ENCODE results near the gene RHBDD2. TPM values are rescaled to one million over a fixed set of nuclear protein-coding genes. Genes with fewer than 3 reads are reported as not detected.

Gene RHBDD2
- total and polyA plus RNA-seq, 10 of the 15 experiments (the other 5 are each of a cell fraction or from before 2014, with no cell fraction given) = 3.9 to 39.8 (median 16.9) TPM

- no peaks in the 10 kb centered on the region for H3K79me2 ChIP-seq (ENCODE audit: control insufficient read depth, insufficient read depth, low read length)
- no peak overlapping the region for H3K4me3 ChIP-seq
- no peak for DNase-seq (ENCODE audit: low read depth, low spot score)
- H3K27ac ChIP-seq (ENCODE audit: control insufficient read depth, insufficient read depth) = no peak overlapping the region
- no peaks in the 10 kb centered on the region for H4K20me1 ChIP-seq (ENCODE audit: control insufficient read depth, insufficient read depth)
- ChIA-PET POLR2A (interaction anchor here (1.5 kb wide), 1 partner anchor 48 kb away, joined by 3 read pairs; the partner anchor contains the start of gene POR), CTCF (interaction anchor here (1.1 to 10.9 kb wide), 5 partner anchors 8 to 153 kb away, joined by 7 to 247 read pairs (median 12); partner anchors contain the start of gene RHBDD2), SMC1A (ENCODE audit: uncharacterized antibody, unreplicated experiment) (interaction anchor here (1.1 to 4.9 kb wide), 4 partner anchors 15 to 156 kb away, joined by 3 to 75 read pairs (median 6); no protein-coding TSS in a partner anchor), RAD21 (ENCODE audit: unreplicated experiment) (interaction anchor here (4.9 kb wide), 1 partner anchor 154 kb away, joined by 115 read pairs; no protein-coding TSS in a partner anchor)
- in situ Hi-C loops (cut with MboI) = loop anchor here (5.0 kb wide), 1 partner anchor 155 kb away; no protein-coding TSS in a partner anchor
- FAIRE-seq = no peak
- intact Hi-C loops (cut with micrococcal nuclease; ENCODE audit: unreplicated experiment) = no loop called here
- H3K9ac ChIP-seq (ENCODE audit: control insufficient read depth, insufficient read depth, low read length) = no peak overlapping the region
- no peak for ATAC-seq
- H3K9me3 ChIP-seq (replicated peaks; ENCODE audit: control insufficient read depth, insufficient read depth, low read length) = no peaks in the 10 kb centered on the region
- H3K27me3 ChIP-seq (replicated peaks in 1 of 2; ENCODE audit: control insufficient read depth in 2 of 2, insufficient read depth in 2 of 2, low read length in 1 of 2) = no peaks in the 10 kb centered on the region
- no TSS peak for BruUV-seq (replicated peaks)
- TF ChIP-seq, protein P1, sequence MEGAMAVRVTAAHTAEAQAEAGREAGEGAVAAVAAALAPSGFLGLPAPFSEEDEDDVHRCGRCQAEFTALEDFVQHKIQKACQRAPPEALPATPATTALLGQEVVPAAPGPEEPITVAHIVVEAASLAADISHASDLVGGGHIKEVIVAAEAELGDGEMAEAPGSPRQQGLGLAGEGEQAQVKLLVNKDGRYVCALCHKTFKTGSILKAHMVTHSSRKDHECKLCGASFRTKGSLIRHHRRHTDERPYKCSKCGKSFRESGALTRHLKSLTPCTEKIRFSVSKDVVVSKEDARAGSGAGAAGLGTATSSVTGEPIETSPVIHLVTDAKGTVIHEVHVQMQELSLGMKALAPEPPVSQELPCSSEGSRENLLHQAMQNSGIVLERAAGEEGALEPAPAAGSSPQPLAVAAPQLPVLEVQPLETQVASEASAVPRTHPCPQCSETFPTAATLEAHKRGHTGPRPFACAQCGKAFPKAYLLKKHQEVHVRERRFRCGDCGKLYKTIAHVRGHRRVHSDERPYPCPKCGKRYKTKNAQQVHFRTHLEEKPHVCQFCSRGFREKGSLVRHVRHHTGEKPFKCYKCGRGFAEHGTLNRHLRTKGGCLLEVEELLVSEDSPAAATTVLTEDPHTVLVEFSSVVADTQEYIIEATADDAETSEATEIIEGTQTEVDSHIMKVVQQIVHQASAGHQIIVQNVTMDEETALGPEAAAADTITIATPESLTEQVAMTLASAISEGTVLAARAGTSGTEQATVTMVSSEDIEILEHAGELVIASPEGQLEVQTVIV (IDR thresholded peaks at IDR 0.05; ENCODE audit: borderline replicate concordance, partially characterized antibody) = no peak
- no peak for TF ChIP-seq SIX5 (IDR thresholded peaks at IDR 0.05; ENCODE audit: low read depth, low read length, severe bottlenecking)
- no peak for TF ChIP-seq PAX8 (IDR thresholded peaks at IDR 0.05)
- TF ChIP-seq EED (IDR thresholded peaks at IDR 0.05; ENCODE audit: low read depth) = no peak
- TF ChIP-seq MEF2A (IDR thresholded peaks at IDR 0.05; ENCODE audit: insufficient read depth, low read depth, low read length) = no peak
- TF ChIP-seq ATF2 (IDR thresholded peaks at IDR 0.05; ENCODE audit: low read length) = no peak
- TF ChIP-seq MTA3 (IDR thresholded peaks at IDR 0.05; ENCODE audit: borderline replicate concordance, low read length) = no peak
- TF ChIP-seq RUNX3 (IDR thresholded peaks at IDR 0.05; ENCODE audit: low read length) = no peak
- no peak for TF ChIP-seq RAD51 (IDR thresholded peaks at IDR 0.05)
- TF ChIP-seq SP1 (IDR thresholded peaks at IDR 0.05; ENCODE audit: low read depth, low read length) = no peak
- TF ChIP-seq SPI1 (IDR thresholded peaks at IDR 0.05; ENCODE audit: borderline replicate concordance, insufficient read depth, low read depth, low read length) = no peak
- TF ChIP-seq CHD4 (IDR thresholded peaks at IDR 0.05) = no peak
- no peak for TF ChIP-seq MLLT1 (IDR thresholded peaks at IDR 0.05)
- TF ChIP-seq IRF4 (IDR thresholded peaks at IDR 0.05; ENCODE audit: low read depth, low read length) = no peak
- TF ChIP-seq IRF5 (IDR thresholded peaks at IDR 0.05; ENCODE audit: borderline replicate concordance) = no peak
- H3K4me2 ChIP-seq (ENCODE audit: control insufficient read depth, insufficient read depth) = no peak overlapping the region
- no peaks in the 10 kb centered on the region for H3K36me3 ChIP-seq (ENCODE audit: control insufficient read depth in 2 of 2, insufficient read depth in 2 of 2, low read length in 1 of 2)
- WGBS (ENCODE audit: insufficient coverage, insufficient replicate concordance, low lambda C conversion rate, missing lambda C conversion rate) = 32% methylated on average over 4 of the region's 4 CpGs
- H2AFZ ChIP-seq (ENCODE audit: control insufficient read depth, low read depth, low read length) = no peak overlapping the region
- no peaks in the 10 kb centered on the region for H3K4me1 ChIP-seq (ENCODE audit: control insufficient read depth, insufficient read depth, low read length)
Observed at GRCh38 chr7:75867390-75867717, 11.5 kb upstream of the RHBDD2 start.

Data from GM12878 (cell line).